ENCODE results near the gene HMGB4. TPM values are rescaled to one million over a fixed set of nuclear protein-coding genes. Genes with fewer than 3 reads are reported as not detected.
A peak's percentile ranks its signal among the peaks of the same experiment; 100 is the strongest.

The HMGB4 gene
- total and polyA plus RNA-seq, 12 donors: not detected

DNA sequence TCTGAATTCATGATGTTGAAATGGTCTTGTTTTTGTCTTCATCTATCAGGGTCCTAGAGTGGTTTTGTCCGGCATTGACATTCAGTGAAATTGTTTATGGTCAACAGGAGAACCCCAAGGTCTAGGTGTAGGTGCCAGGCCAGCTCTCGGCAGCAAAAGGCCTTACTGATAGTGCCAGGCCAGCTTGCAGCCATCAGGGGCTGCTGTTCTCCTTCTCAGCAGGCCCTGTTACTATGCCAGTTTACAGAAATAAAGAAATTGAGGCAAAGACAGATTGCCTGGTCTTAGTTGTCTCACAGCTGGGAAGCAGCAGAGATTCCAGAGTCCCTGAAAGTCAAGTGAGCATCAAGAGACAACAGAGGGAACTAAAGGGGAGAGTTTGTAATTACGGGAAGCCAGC is 12.0 kb downstream of the HMGB4 start:
- 68 to 73% methylated on average over 3 of the region's 3 CpGs for WGBS, 2 donors
- intact Hi-C loops (cut with DNase I): loop anchor here in 3 of 10 donors (5.0 to 10.0 kb wide), 2 partner anchors 236 to 239 kb away; no protein-coding TSS in a partner anchor
- peak in 2 of 8 donors; percentile 38 to 41 for ATAC-seq

DNA sequence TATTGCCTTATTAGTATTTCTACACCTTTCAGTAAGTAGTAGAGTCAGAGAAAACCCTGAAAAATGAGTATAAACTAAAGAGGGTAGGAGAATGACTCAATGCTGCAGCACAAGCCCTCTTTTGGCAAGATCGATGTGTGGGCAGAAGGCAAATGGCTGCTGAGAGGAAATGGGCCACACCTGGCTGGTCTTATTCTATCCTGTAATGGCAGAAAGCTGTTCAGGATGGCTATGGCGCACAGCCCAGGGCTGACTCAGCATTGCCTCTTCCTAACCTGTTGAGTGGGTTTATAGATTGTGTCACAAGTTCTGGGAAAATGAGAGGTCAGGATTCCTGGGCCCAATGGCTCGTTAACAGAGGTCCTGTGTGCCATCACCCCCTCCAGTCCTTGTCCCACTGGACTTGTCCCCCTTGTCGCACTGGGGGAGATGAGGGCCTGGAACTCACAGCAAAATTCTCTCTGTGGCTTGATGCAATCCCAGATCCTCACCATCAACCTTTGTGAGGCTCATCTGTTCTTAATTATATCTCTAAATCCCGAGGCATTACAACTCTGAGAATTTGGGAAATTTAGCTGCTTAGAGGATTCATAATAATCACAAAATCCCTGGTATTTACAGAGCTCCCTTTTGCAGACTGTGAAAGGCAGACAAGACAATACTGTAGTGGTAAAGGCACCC is 13.2 kb downstream of the HMGB4 start:
- Histone ChIP-seq H3K4me3 (no peak overlapping the region), H3K36me3 (no peaks in the 10 kb centered on the region), H3K27me3 (peaks cover 0 to 13% (median 0%) of the 10 kb centered on the region in 7 donors), H3K9me3 (no peaks in the 10 kb centered on the region), H3K27ac (peak overlapping the region in 4 of 10 donors; percentile 1 to 27 (median 16)), H3K4me1 (peaks cover 0 to 7% (median 0%) of the 10 kb centered on the region in 9 donors)
- intact Hi-C loops (cut with DNase I): loop anchor here in 3 of 10 donors (5.0 to 10.0 kb wide), 2 partner anchors 235 to 238 kb away; no protein-coding TSS in a partner anchor
- WGBS, 2 donors: 56 to 64% methylated on average over 5 of the region's 5 CpGs
- ATAC-seq (peak in 5 of 8 donors; percentile 23 to 86 (median 37)), DNase-seq (peak; percentile 21 to 23)
- TF ChIP-seq, protein P1, sequence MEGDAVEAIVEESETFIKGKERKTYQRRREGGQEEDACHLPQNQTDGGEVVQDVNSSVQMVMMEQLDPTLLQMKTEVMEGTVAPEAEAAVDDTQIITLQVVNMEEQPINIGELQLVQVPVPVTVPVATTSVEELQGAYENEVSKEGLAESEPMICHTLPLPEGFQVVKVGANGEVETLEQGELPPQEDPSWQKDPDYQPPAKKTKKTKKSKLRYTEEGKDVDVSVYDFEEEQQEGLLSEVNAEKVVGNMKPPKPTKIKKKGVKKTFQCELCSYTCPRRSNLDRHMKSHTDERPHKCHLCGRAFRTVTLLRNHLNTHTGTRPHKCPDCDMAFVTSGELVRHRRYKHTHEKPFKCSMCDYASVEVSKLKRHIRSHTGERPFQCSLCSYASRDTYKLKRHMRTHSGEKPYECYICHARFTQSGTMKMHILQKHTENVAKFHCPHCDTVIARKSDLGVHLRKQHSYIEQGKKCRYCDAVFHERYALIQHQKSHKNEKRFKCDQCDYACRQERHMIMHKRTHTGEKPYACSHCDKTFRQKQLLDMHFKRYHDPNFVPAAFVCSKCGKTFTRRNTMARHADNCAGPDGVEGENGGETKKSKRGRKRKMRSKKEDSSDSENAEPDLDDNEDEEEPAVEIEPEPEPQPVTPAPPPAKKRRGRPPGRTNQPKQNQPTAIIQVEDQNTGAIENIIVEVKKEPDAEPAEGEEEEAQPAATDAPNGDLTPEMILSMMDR (IDR thresholded peaks at IDR 0.05): no peak

More for the DNA sequence above, 12.0 kb downstream of the HMGB4 start:
- Histone ChIP-seq H3K9me3 (no peaks in the 10 kb centered on the region), H3K4me1 (peaks cover 0 to 7% (median 0%) of the 10 kb centered on the region in 9 donors), H3K36me3 (no peaks in the 10 kb centered on the region), H3K27ac (no peak overlapping the region), H3K4me3 (no peak overlapping the region), H3K27me3 (peaks cover 0 to 10% (median 0%) of the 10 kb centered on the region in 7 donors)
- TF ChIP-seq, protein P1 (IDR thresholded peaks at IDR 0.05): peak in 8 of 9 donors; percentile 8 to 56 (median 38)
- no peak for DNase-seq

DNA sequence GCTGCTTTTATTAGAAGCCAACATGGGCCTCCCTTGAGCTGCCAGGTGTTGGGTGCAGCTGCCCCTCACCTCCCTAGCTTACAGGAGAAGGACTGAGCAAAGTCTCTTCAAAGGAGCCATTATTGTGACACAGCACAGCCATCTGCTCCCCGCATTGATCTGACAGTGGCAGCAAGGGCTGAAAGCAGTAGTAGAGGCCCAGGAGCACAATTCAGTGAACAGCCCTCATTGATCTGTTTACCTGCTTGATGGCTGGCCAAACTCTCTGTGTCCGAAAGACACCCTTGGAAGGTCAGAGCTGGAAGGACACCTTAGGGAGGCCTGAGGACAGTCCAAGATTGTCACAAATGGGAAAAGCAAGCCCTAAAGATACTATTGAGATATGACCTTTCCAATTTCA is 14.5 kb downstream of the HMGB4 start:
- DNase-seq: no peak
- Histone ChIP-seq H3K4me3 (no peak overlapping the region), H3K27me3 (peaks cover 0 to 22% (median 7%) of the 10 kb centered on the region in 7 donors), H3K9me3 (no peaks in the 10 kb centered on the region), H3K36me3 (no peaks in the 10 kb centered on the region), H3K27ac (no peak overlapping the region), H3K4me1 (peaks cover 0 to 7% (median 0%) of the 10 kb centered on the region in 9 donors)
- no peak for ATAC-seq
- TF ChIP-seq, protein P1 (IDR thresholded peaks at IDR 0.05): no peak
- intact Hi-C loops (cut with DNase I): loop anchor here in 3 of 10 donors (5.0 to 10.0 kb wide), 2 partner anchors 234 to 236 kb away; no protein-coding TSS in a partner anchor
- 91 to 93% methylated on average over 2 of the region's 2 CpGs for WGBS, 2 donors

DNA sequence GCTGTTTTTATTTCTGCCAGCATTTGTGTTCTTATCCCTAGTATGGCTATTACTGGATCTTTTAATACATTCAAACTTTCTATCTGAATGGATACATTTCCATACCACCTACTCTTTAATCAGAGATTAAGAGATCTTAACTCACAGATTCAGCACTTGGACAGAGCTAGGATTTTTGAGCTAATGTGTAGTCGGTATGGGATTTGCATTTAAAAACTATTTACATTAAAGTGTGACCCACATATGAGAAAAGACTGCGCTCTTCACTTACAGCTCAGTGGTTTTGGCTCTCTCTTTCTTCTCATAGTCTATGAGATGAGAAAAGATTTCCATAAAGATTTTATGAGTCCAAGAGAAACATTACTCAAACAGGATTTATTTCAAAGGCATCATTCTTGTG is 16.4 kb downstream of the HMGB4 start:
- DNase-seq (no peak), ATAC-seq (no peak)
- intact Hi-C loops (cut with DNase I): no loop called here
- no peaks in the 10 kb centered on the region for H3K36me3 ChIP-seq
- H3K9me3 ChIP-seq: no peaks in the 10 kb centered on the region
- H3K27me3 ChIP-seq: peaks cover 0 to 22% (median 7%) of the 10 kb centered on the region in 7 donors
- no peak overlapping the region for H3K27ac ChIP-seq
- TF ChIP-seq, protein P1 (IDR thresholded peaks at IDR 0.05): no peak
- WGBS, 2 donors: 50 to 57% methylated on average over 2 of the region's 2 CpGs
- peaks cover 0 to 7% (median 0%) of the 10 kb centered on the region in 9 donors for H3K4me1 ChIP-seq
- no peak overlapping the region for H3K4me3 ChIP-seq

Measured in heart right ventricle (tissue), 16 donors.